ENCODE measurements around the gene ANO2. TPM values are rescaled to one million over a fixed set of nuclear protein-coding genes. Genes with fewer than 3 reads are reported as not detected.

The ANO2 gene
- polyA plus RNA-seq, 1 donor from 2014 or later, result 1.8 TPM

DNA sequence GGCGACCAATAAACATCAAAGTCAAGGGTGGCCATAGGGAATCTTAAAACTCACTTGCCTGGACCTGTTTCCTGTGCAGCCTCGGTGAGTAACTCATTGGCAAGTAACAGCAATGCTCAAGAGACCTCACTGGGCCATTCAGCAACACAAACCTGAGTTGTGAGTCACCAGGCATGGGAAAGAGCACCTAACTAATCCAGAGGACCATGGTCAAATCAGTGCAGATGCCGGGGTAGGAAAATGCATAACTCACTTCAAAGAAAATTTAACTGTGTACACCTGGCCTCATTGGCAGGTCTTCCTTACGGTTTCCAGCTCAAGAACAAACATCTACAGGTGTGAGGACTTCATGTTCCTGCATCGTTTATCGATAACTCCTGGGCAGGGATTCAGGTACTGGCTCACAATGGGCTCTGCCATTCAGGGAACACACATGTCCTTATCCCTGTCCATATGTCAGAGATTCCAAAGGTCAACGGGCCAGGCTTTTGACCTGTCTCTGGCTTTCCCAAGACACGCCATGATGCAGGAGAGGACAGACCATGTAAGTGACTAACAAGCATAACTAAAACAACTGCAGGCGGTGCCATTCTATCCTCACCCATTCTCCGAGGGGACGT lies 211.8 kb downstream of the ANO2 start:
- Histone ChIP-seq H3F3A (ENCODE audit: insufficient read depth, low read length, poor library complexity, severe bottlenecking) (no peaks in the 10 kb centered on the region), H4K20me1 (ENCODE audit: insufficient read depth) (no peaks in the 10 kb centered on the region), H3K79me2 (replicated peaks; ENCODE audit: insufficient read depth, low read length) (no peaks in the 10 kb centered on the region), H3K9ac (ENCODE audit: low read length) (no peak overlapping the region), H3K4me2 (ENCODE audit: low read length) (no peak overlapping the region), H3K27ac (ENCODE audit: low read length) (no peak overlapping the region), H3K4me3 (ENCODE audit: low read length) (no peak overlapping the region), H3K9me3 (ENCODE audit: low read length) (no peaks in the 10 kb centered on the region), H3K36me3 (ENCODE audit: insufficient read depth, low read length) (no peaks in the 10 kb centered on the region), H3K9me2 (ENCODE audit: insufficient read depth, low read length) (no peaks in the 10 kb centered on the region), H3K27me3 (ENCODE audit: insufficient read depth, low read depth, low read length) (no peaks in the 10 kb centered on the region), H2AFZ (ENCODE audit: low read depth, low read length) (no peak overlapping the region)
- TF ChIP-seq POLR2AphosphoS5 (IDR thresholded peaks at IDR 0.05) (no peak), MXI1 (conservative IDR thresholded peaks at IDR 0.05; ENCODE audit: poor library complexity, severe bottlenecking) (no peak), SMC3 (conservative IDR thresholded peaks at IDR 0.05; ENCODE audit: poor library complexity) (no peak), RAD21 (conservative IDR thresholded peaks at IDR 0.05) (no peak), EP300 (conservative IDR thresholded peaks at IDR 0.05; ENCODE audit: poor library complexity, severe bottlenecking) (no peak), REST (IDR thresholded peaks at IDR 0.05; ENCODE audit: borderline replicate concordance) (no peak)
- TF ChIP-seq, protein P1, sequence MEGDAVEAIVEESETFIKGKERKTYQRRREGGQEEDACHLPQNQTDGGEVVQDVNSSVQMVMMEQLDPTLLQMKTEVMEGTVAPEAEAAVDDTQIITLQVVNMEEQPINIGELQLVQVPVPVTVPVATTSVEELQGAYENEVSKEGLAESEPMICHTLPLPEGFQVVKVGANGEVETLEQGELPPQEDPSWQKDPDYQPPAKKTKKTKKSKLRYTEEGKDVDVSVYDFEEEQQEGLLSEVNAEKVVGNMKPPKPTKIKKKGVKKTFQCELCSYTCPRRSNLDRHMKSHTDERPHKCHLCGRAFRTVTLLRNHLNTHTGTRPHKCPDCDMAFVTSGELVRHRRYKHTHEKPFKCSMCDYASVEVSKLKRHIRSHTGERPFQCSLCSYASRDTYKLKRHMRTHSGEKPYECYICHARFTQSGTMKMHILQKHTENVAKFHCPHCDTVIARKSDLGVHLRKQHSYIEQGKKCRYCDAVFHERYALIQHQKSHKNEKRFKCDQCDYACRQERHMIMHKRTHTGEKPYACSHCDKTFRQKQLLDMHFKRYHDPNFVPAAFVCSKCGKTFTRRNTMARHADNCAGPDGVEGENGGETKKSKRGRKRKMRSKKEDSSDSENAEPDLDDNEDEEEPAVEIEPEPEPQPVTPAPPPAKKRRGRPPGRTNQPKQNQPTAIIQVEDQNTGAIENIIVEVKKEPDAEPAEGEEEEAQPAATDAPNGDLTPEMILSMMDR (IDR thresholded peaks at IDR 0.05; ENCODE audit: poor library complexity, severe bottlenecking), result no peak

- Histone ChIP-seq H3F3A (ENCODE audit: insufficient read depth, low read length, poor library complexity, severe bottlenecking) (no peaks in the 10 kb centered on the region), H3K9ac (ENCODE audit: low read length) (no peak overlapping the region), H3K9me2 (ENCODE audit: insufficient read depth, low read length) (no peaks in the 10 kb centered on the region), H3K27me3 (ENCODE audit: insufficient read depth, low read depth, low read length) (no peaks in the 10 kb centered on the region), H3K9me3 (ENCODE audit: low read length) (no peaks in the 10 kb centered on the region), H4K20me1 (ENCODE audit: insufficient read depth) (no peaks in the 10 kb centered on the region), H3K27ac (ENCODE audit: low read length) (no peak overlapping the region), H3K36me3 (ENCODE audit: insufficient read depth, low read length) (no peaks in the 10 kb centered on the region), H2AFZ (ENCODE audit: low read depth, low read length) (no peak overlapping the region), H3K79me2 (replicated peaks; ENCODE audit: insufficient read depth, low read length) (no peaks in the 10 kb centered on the region), H3K4me3 (ENCODE audit: low read length) (no peak overlapping the region), H3K4me2 (ENCODE audit: low read length) (no peak overlapping the region)
- no peak for TF ChIP-seq EP300 (conservative IDR thresholded peaks at IDR 0.05; ENCODE audit: poor library complexity, severe bottlenecking)
- TF ChIP-seq MXI1 (conservative IDR thresholded peaks at IDR 0.05; ENCODE audit: poor library complexity, severe bottlenecking), result no peak
- no peak for TF ChIP-seq SMC3 (conservative IDR thresholded peaks at IDR 0.05; ENCODE audit: poor library complexity)
- no peak for TF ChIP-seq REST (IDR thresholded peaks at IDR 0.05; ENCODE audit: borderline replicate concordance)
- TF ChIP-seq, protein P1 (IDR thresholded peaks at IDR 0.05; ENCODE audit: poor library complexity, severe bottlenecking), result no peak
- TF ChIP-seq RAD21 (conservative IDR thresholded peaks at IDR 0.05), result no peak
- no peak for TF ChIP-seq POLR2AphosphoS5 (IDR thresholded peaks at IDR 0.05)
Observed at GRCh38 chr12:5730962-5731361, 214.1 kb downstream of the ANO2 start.

All from neural cell (in vitro differentiated cells).